Caco-2 (cell line): Measurements from ENCODE around the gene LDB3. TPM values are rescaled to one million over a fixed set of nuclear protein-coding genes. Genes with fewer than 3 reads are reported as not detected.

Source experiments
- BruUV-seq: library from RNA; stranded (reverse); fragments of 400-500 nt; replicated peaks from 2 replicates; lab custom pipeline; 2021; lab: Mats Ljungman, UMichigan
- CTCF ChIA-PET: fragments of 300-600 bp; sonication (Branson Sonifier 250); formaldehyde crosslinking; loops from one replicate; lab custom pipeline; 2022; ENCODE audit warnings: antibody characterized with exemption; lab: Charles Lee
- POLR2A ChIA-PET: fragments of 300-600 bp; sonication (Branson Sonifier 250); formaldehyde crosslinking; loops from one replicate; lab custom pipeline; 2022; ENCODE audit warnings: antibody characterized with exemption; lab: Charles Lee
- DNase-seq, 2 experiments: peaks; one replicate each; pipeline versions ENCODE4 v3.0.0 to v3.0.0-alpha.2; 2020 to 2022
- H3K27me3 ChIP-seq: replicated peaks from 2 replicates; pipeline ENCODE4 v1.6.0; 2011; ENCODE audit warnings: low read length; ENCODE audit not compliant: control insufficient read depth, insufficient read depth
- H3K36me3 ChIP-seq: 2 replicates; pipeline ENCODE4 v1.5.1; 2011; ENCODE audit warnings: low read length; ENCODE audit not compliant: control insufficient read depth, insufficient read depth
- H3K4me1 ChIP-seq: fragments of 250-450 bp; sonication (Bioruptor Pico); 2 replicates; pipeline ENCODE4 v1.5.1; 2020; ENCODE audit warnings: mild to moderate bottlenecking
- H3K4me3 ChIP-seq: 2 replicates; pipeline ENCODE4 v1.5.1; 2011; ENCODE audit warnings: low read depth, mild to moderate bottlenecking, control low read depth, low read length
- H3K9me3 ChIP-seq: fragments of 250-450 bp; sonication (Bioruptor Pico); 2 replicates; pipeline ENCODE4 v1.5.1; 2020; ENCODE audit warnings: mild to moderate bottlenecking, moderate library complexity
- H3K27ac Mint-ChIP-seq: one replicate; pipeline ENCODE4 v1.8.0; 2022; ENCODE audit warnings: mixed read lengths; ENCODE audit not compliant: unreplicated experiment
- H3K27me3 Mint-ChIP-seq: one replicate; pipeline ENCODE4 v1.8.0; 2022; ENCODE audit warnings: mixed read lengths; ENCODE audit not compliant: insufficient read depth, unreplicated experiment
- H3K36me3 Mint-ChIP-seq: one replicate; pipeline ENCODE4 v1.8.0; 2022; ENCODE audit warnings: mild to moderate bottlenecking, mixed read lengths; ENCODE audit not compliant: insufficient read depth, unreplicated experiment
- H3K4me1 Mint-ChIP-seq: one replicate; pipeline ENCODE4 v1.8.0; 2022; ENCODE audit warnings: low read depth, mixed read lengths; ENCODE audit not compliant: unreplicated experiment
- H3K4me3 Mint-ChIP-seq: one replicate; pipeline ENCODE4 v1.8.0; 2022; ENCODE audit warnings: mild to moderate bottlenecking, moderate library complexity, mixed read lengths; ENCODE audit not compliant: unreplicated experiment
- H3K9me3 Mint-ChIP-seq: one replicate; pipeline ENCODE4 v1.8.0; 2022; ENCODE audit warnings: mixed read lengths; ENCODE audit not compliant: unreplicated experiment
- CTCF ChIP-seq, 2 experiments: fragments of 200-600 bp in 1 of 2; IDR thresholded peaks; 1 replicate in 1 of 2; 2 replicates in 1 of 2; pipeline versions ENCODE4 v1.5.1 to v1.8.0; 2011 to 2022; ENCODE audit warnings: antibody characterized with exemption in 1 of 2, control low read depth in 1 of 2, inconsistent platforms in 1 of 2, low read depth in 1 of 2, low read length in 1 of 2, mild to moderate bottlenecking in 1 of 2, moderate library complexity in 1 of 2; ENCODE audit not compliant: insufficient read depth in 1 of 2, severe bottlenecking in 1 of 2, unreplicated experiment in 1 of 2
- intact Hi-C: fragments of 100-400 bp; cut with micrococcal nuclease; formaldehyde crosslinking; loops from one replicate; pipeline ENCODE4 v1.10.0; 2022; ENCODE audit not compliant: unreplicated experiment
- total RNA-seq: library from RNA; stranded (reverse); gene quantifications from 2 replicates; pipeline ENCODE4 v1.2.3, GENCODE V29; 2022

Gene LDB3
- total RNA-seq, 1 experiment from 2014 or later: 0.09 TPM

GRCh38 chr10:86636311-86636710, 32.0 kb upstream of the LDB3 start:
- H3K27ac Mint-ChIP-seq: no peak overlapping the region
- H3K27me3 Mint-ChIP-seq: no peaks in the 10 kb centered on the region
- Histone ChIP-seq H3K36me3 (no peaks in the 10 kb centered on the region), H3K4me1 (0 out of 2 replicates have a peak, but pooled peaks cover 4% of the 10 kb centered on the region), H3K4me3 (no peak overlapping the region), H3K9me3 (0 out of 2 replicates have a peak, but pooled peaks cover 3% of the 10 kb centered on the region), H3K27me3 (no peaks in the 10 kb centered on the region)
- H3K4me1 Mint-ChIP-seq: no peaks in the 10 kb centered on the region
- no peaks in the 10 kb centered on the region for H3K36me3 Mint-ChIP-seq
- no peak for TF ChIP-seq CTCF (IDR thresholded peaks at IDR 0.05; ENCODE audit: insufficient read depth in 1 of 2, low read depth in 1 of 2, low read length in 1 of 2, severe bottlenecking in 1 of 2, unreplicated experiment in 1 of 2)
- BruUV-seq: no TSS peak
- POLR2A ChIA-PET: interaction anchor here (0.5 kb wide), 1 partner anchor 114 kb away, joined by 3 read pairs; no protein-coding TSS in a partner anchor
- intact Hi-C loops: no loop called here
- no peaks in the 10 kb centered on the region for H3K9me3 Mint-ChIP-seq
- no peak for DNase-seq
- CTCF ChIA-PET: no interaction called here
- H3K4me3 Mint-ChIP-seq: no peak overlapping the region

GRCh38 chr10:86642021-86642420, 26.3 kb upstream of the LDB3 start:
- Mint-ChIP-seq H3K4me1 (no peaks in the 10 kb centered on the region), H3K4me3 (no peak overlapping the region)
- intact Hi-C loops: loop anchor here (5.0 kb wide), 1 partner anchor 40 kb away; no protein-coding TSS in a partner anchor

GRCh38 chr10:86642499-86642898, 25.8 kb upstream of the LDB3 start:
- H3K9me3 Mint-ChIP-seq: no peaks in the 10 kb centered on the region
- H3K27ac Mint-ChIP-seq: no peak overlapping the region
- Histone ChIP-seq H3K36me3 (no peaks in the 10 kb centered on the region), H3K9me3 (0 out of 2 replicates have a peak, but pooled peaks cover 4% of the 10 kb centered on the region), H3K4me3 (no peak overlapping the region), H3K27me3 (no peaks in the 10 kb centered on the region), H3K4me1 (0 out of 2 replicates have a peak, but pooled peaks cover under 1% of the 10 kb centered on the region)
- H3K4me1 Mint-ChIP-seq: no peaks in the 10 kb centered on the region
- no peak for DNase-seq
- H3K27me3 Mint-ChIP-seq: peaks cover 2% of the 10 kb centered on the region
- no TSS peak for BruUV-seq
- ChIA-PET CTCF (interaction anchor here (1.8 kb wide), 2 partner anchors 21 to 42 kb away, joined by 4 to 5 read pairs; no protein-coding TSS in a partner anchor), POLR2A (no interaction called here)
- no peak for TF ChIP-seq CTCF (IDR thresholded peaks at IDR 0.05; ENCODE audit: insufficient read depth in 1 of 2, low read depth in 1 of 2, low read length in 1 of 2, severe bottlenecking in 1 of 2, unreplicated experiment in 1 of 2)
- no peak overlapping the region for H3K4me3 Mint-ChIP-seq
- no peaks in the 10 kb centered on the region for H3K36me3 Mint-ChIP-seq
- intact Hi-C loops: loop anchor here (5.0 kb wide), 1 partner anchor 40 kb away; no protein-coding TSS in a partner anchor

More at GRCh38 chr10:86642021-86642420, 26.3 kb upstream of the LDB3 start:
- no peaks in the 10 kb centered on the region for H3K36me3 ChIP-seq
- no TSS peak for BruUV-seq
- no peak for TF ChIP-seq CTCF (IDR thresholded peaks at IDR 0.05; ENCODE audit: insufficient read depth in 1 of 2, low read depth in 1 of 2, low read length in 1 of 2, severe bottlenecking in 1 of 2, unreplicated experiment in 1 of 2)
- H3K27me3 ChIP-seq: no peaks in the 10 kb centered on the region
- 0 out of 2 replicates have a peak, but pooled peaks cover 4% of the 10 kb centered on the region for H3K4me1 ChIP-seq
- DNase-seq: no peak
- no peaks in the 10 kb centered on the region for H3K9me3 Mint-ChIP-seq
- 0 out of 2 replicates have a peak, but pooled peaks cover 4% of the 10 kb centered on the region for H3K9me3 ChIP-seq
- no peak overlapping the region for H3K4me3 ChIP-seq
- POLR2A ChIA-PET: no interaction called here
- CTCF ChIA-PET: interaction anchor here (1.8 kb wide), 2 partner anchors 21 to 42 kb away, joined by 4 to 5 read pairs; no protein-coding TSS in a partner anchor
- peaks cover 2% of the 10 kb centered on the region for H3K27me3 Mint-ChIP-seq
- no peak overlapping the region for H3K27ac Mint-ChIP-seq
- H3K36me3 Mint-ChIP-seq: no peaks in the 10 kb centered on the region
